SU-DHL-6 (cell line): ENCODE data around the gene LZTR1.

Experiments
- CTCF ChIP-seq: fragments of 200-600 bp; sonication (generic); IDR thresholded peaks from one replicate; pipeline ENCODE4 v1.5.1; 2017; ENCODE audit warnings: antibody characterized with exemption, mild to moderate bottlenecking, low read length, moderate library complexity; ENCODE audit not compliant: insufficient read depth, poor library complexity, severe bottlenecking
- EZH2phosphoT487 ChIP-seq: fragments of 200-600 bp; sonication (generic), shearing (Covaris generic); conservative IDR thresholded peaks from 2 replicates; pipeline ENCODE4 v1.6.1; 2018; ENCODE audit warnings: mild to moderate bottlenecking, antibody characterized with exemption, low read length, moderate library complexity, mixed read lengths

GRCh38 chr22:21003782-21004181, 21.7 kb downstream of the LZTR1 start:
- TF ChIP-seq CTCF = no peak
- TF ChIP-seq EZH2phosphoT487 = no peak
